Karpas-422 (cell line): ENCODE measurements around the gene HTRA1. TPM values are rescaled to one million over a fixed set of nuclear protein-coding genes. Genes with fewer than 3 reads are reported as not detected.
A peak's percentile ranks its signal among the peaks of the same experiment; 100 is the strongest.

Experiments
- DNase-seq: peaks from one replicate; pipeline ENCODE4 v3.0.0-alpha.2; 2015
- H2AFZ ChIP-seq: fragments of 200-600 bp; sonication (generic); 2 replicates; pipeline ENCODE4 v1.6.1; 2014; ENCODE audit warnings: antibody characterized with exemption, low read length, mixed read lengths
- H3K27ac ChIP-seq: fragments of 200-600 bp; sonication (generic); 2 replicates; pipeline ENCODE4 v1.5.1; 2014; ENCODE audit warnings: mild to moderate bottlenecking, low read length, moderate library complexity
- H3K27me3 ChIP-seq: fragments of 200-600 bp; sonication (generic); 2 replicates; pipeline ENCODE4 v1.6.1; 2014; ENCODE audit warnings: low read length, mixed read lengths
- H3K36me3 ChIP-seq: fragments of 200-600 bp; sonication (generic); 2 replicates; pipeline ENCODE4 v1.6.1; 2014; ENCODE audit warnings: low read length, mixed read lengths; ENCODE audit not compliant: insufficient read depth
- H3K4me1 ChIP-seq: fragments of 200-600 bp; sonication (generic); 2 replicates; pipeline ENCODE4 v1.6.1; 2014; ENCODE audit warnings: mild to moderate bottlenecking, low read length, mixed read lengths
- H3K4me2 ChIP-seq: fragments of 200-600 bp; sonication (generic); 2 replicates; pipeline ENCODE4 v1.6.1; 2014; ENCODE audit warnings: low read length, low read depth, mild to moderate bottlenecking; ENCODE audit not compliant: poor library complexity, severe bottlenecking
- H3K4me3 ChIP-seq: fragments of 200-600 bp; sonication (generic); 2 replicates; pipeline ENCODE4 v1.5.1; 2014; ENCODE audit warnings: mild to moderate bottlenecking, antibody characterized with exemption, low read length, mixed read lengths
- H3K79me2 ChIP-seq: fragments of 200-600 bp; sonication (generic); 2 replicates; pipeline ENCODE4 v1.6.1; 2014; ENCODE audit warnings: mild to moderate bottlenecking, low read length, mixed read lengths
- H3K9ac ChIP-seq: fragments of 200-600 bp; sonication (generic); 2 replicates; pipeline ENCODE4 v1.6.0; 2014; ENCODE audit warnings: low read length
- H3K9me2 ChIP-seq: fragments of 200-600 bp; sonication (generic), shearing (Covaris generic); replicated peaks from 2 replicates; pipeline ENCODE4 v1.6.0; 2014; ENCODE audit warnings: mild to moderate bottlenecking, low read length, moderate library complexity; ENCODE audit not compliant: insufficient read depth
- H3K9me3 ChIP-seq: fragments of 300-700, 200-600 bp; sonication (generic); 2 replicates; pipeline ENCODE4 v1.6.1; 2014; ENCODE audit warnings: low read length, mixed read lengths
- H4K20me1 ChIP-seq: fragments of 200-600 bp; sonication (generic); 2 replicates; pipeline ENCODE4 v1.6.1; 2014; ENCODE audit warnings: mild to moderate bottlenecking, antibody characterized with exemption, low read length, low read depth; ENCODE audit not compliant: insufficient read depth
- total RNA-seq: library from RNA; depleted of rRNA; stranded (reverse); fragments of >200 nt; shearing (Covaris generic); gene quantifications from 2 replicates; pipeline ENCODE4 v1.2.3, GENCODE V29; 2014; ENCODE audit warnings: low replicate concordance

Gene HTRA1
- total RNA-seq, 1 experiment from 2014 or later = not detected

DNA sequence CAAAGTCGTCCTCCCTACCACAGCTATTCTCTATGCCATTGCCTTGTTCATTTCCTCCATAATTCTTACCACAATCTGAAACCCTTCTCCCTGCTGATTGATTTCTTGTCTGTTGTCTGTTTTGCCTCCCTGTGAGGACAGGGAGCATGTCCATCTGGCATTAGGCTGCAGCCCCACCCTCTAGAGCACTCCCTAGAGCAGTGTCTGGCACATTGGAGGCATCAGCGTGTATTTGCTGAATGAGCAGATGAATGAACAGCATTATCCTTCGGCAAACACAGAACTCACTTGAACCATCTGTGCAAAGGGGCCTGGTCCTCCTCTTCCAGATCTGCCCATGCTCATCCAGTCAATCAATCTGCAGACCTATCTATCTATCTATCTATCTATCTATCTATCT lies 94.1 kb downstream of the HTRA1 start:
- Histone ChIP-seq H3K9me2 (no peaks in the 10 kb centered on the region), H3K4me2 (no peak overlapping the region), H3K27ac (no peak overlapping the region), H3K27me3 (no peaks in the 10 kb centered on the region), H3K9me3 (no peaks in the 10 kb centered on the region), H3K4me3 (no peak overlapping the region), H3K9ac (no peak overlapping the region), H3K36me3 (no peaks in the 10 kb centered on the region), H3K79me2 (no peaks in the 10 kb centered on the region), H3K4me1 (no peaks in the 10 kb centered on the region), H4K20me1 (no peaks in the 10 kb centered on the region), H2AFZ (no peak overlapping the region)
- DNase-seq = no peak

- Histone ChIP-seq H3K9me3 (no peaks in the 10 kb centered on the region), H3K9me2 (no peaks in the 10 kb centered on the region), H4K20me1 (no peaks in the 10 kb centered on the region), H3K79me2 (no peaks in the 10 kb centered on the region), H3K4me1 (no peaks in the 10 kb centered on the region), H3K4me3 (no peak overlapping the region), H2AFZ (no peak overlapping the region), H3K9ac (no peak overlapping the region), H3K36me3 (no peaks in the 10 kb centered on the region), H3K27me3 (no peaks in the 10 kb centered on the region), H3K4me2 (no peak overlapping the region), H3K27ac (no peak overlapping the region)
- DNase-seq = no peak
Observed at GRCh38 chr10:122557516-122557915, 96.2 kb downstream of the HTRA1 start.

DNA sequence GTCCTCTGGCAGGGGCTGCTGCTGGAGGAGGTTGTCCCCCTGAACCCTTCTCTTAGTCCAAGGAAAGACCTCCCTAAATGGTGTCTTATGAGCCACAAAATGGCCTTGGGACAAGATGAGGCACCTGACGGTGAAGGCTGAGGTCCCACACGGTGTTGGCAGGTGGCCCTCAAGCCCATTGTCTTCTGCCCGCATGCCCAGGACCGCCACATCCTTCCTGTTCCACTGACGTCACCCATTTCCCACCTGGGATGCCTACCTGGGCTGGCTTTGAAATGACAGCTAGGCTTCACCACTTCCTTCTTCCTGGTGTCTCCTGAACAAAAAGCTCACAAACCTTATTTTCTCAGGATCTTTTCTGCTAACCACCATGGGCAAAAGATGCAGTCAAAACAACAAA lies 97.1 kb downstream of the HTRA1 start:
- Histone ChIP-seq H3K27ac (no peak overlapping the region), H3K9ac (no peak overlapping the region), H2AFZ (no peak overlapping the region), H3K9me3 (no peaks in the 10 kb centered on the region), H3K4me2 (no peak overlapping the region), H3K4me3 (no peak overlapping the region), H3K79me2 (no peaks in the 10 kb centered on the region), H3K27me3 (no peaks in the 10 kb centered on the region), H3K36me3 (no peaks in the 10 kb centered on the region), H3K9me2 (no peaks in the 10 kb centered on the region), H3K4me1 (no peaks in the 10 kb centered on the region), H4K20me1 (no peaks in the 10 kb centered on the region)
- no peak for DNase-seq

GRCh38 chr10:122559228-122559627 lies 97.9 kb downstream of the HTRA1 start:
- Histone ChIP-seq H4K20me1 (no peaks in the 10 kb centered on the region), H3K9me2 (no peaks in the 10 kb centered on the region), H3K9me3 (no peaks in the 10 kb centered on the region), H3K4me1 (no peaks in the 10 kb centered on the region), H2AFZ (no peak overlapping the region), H3K4me3 (no peak overlapping the region), H3K9ac (no peak overlapping the region), H3K4me2 (no peak overlapping the region), H3K79me2 (no peaks in the 10 kb centered on the region), H3K36me3 (no peaks in the 10 kb centered on the region), H3K27ac (no peak overlapping the region), H3K27me3 (no peaks in the 10 kb centered on the region)
- no peak for DNase-seq

- H3K9me3 ChIP-seq = no peaks in the 10 kb centered on the region
- H3K4me2 ChIP-seq = no peak within 1 kb of the TSS
- H3K79me2 ChIP-seq = no peaks in the 10 kb centered on the region
- no peaks in the 10 kb centered on the region for H3K9me2 ChIP-seq
- no peaks in the 10 kb centered on the region for H4K20me1 ChIP-seq
- no peaks in the 10 kb centered on the region for H3K27me3 ChIP-seq
- DNase-seq = peak; percentile 27
- no peak within 1 kb of the TSS for H3K27ac ChIP-seq
- no peaks in the 10 kb centered on the region for H3K36me3 ChIP-seq
- no peak within 1 kb of the TSS for H3K9ac ChIP-seq
- H3K4me1 ChIP-seq = no peaks in the 10 kb centered on the region
- H3K4me3 ChIP-seq = no peak within 1 kb of the TSS
- H2AFZ ChIP-seq = no peak within 1 kb of the TSS
Observed at GRCh38 chr10:122560279-122560804, 99.0 kb downstream of the HTRA1 start, which contains the start of gene DMBT1. DMBT1 (plus strand) TSS chr10:122560754; CDS start chr10:122560771, 17 bp downstream.

DNA sequence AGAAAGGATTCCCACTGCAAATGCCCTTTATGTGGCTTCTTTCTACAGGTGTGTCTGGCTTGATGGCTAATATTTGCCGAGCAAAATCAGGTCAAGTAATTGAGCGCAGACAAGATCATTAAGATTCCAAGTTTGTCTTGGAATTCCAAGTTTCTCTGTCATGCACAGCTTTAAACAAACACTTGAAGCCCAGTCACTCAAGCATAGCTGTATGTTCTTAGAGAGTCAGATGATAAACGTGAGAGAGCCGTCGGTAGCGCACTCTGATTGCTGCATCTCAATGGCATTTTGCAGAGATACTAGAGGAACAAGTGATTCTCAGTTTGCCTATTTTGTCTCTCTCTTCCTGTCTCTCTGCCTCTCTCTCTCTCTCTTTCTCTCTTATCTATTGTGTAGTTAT lies 99.9 kb downstream of the HTRA1 start:
- Histone ChIP-seq H3K9ac (no peak overlapping the region), H3K4me1 (no peaks in the 10 kb centered on the region), H3K4me2 (no peak overlapping the region), H2AFZ (no peak overlapping the region), H3K9me3 (no peaks in the 10 kb centered on the region), H3K79me2 (no peaks in the 10 kb centered on the region), H4K20me1 (no peaks in the 10 kb centered on the region), H3K27ac (no peak overlapping the region), H3K4me3 (no peak overlapping the region), H3K9me2 (no peaks in the 10 kb centered on the region), H3K36me3 (no peaks in the 10 kb centered on the region), H3K27me3 (no peaks in the 10 kb centered on the region)
- DNase-seq = peak; percentile 12

DNA sequence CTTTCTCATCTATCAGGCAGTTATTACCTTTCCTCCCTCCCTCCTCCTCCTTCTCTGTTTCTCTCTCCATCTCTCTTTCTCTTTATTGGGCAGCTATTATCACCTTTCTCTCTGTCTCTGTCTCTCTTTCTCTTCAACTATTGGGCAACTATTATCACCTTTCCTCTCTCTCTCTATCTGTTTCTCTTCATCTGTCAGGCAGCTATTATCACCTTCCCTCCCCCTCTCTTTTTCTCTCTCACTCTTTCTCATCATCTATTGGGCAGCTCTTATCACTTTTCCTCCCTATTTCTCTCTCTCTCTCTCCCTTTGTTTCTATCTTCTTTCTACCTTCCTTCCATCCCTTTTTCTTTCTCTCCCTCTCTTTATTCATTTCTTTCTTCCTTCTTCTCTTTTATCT lies 100.4 kb downstream of the HTRA1 start:
- Histone ChIP-seq H3K9ac (no peak overlapping the region), H3K4me1 (no peaks in the 10 kb centered on the region), H3K4me3 (no peak overlapping the region), H3K9me3 (no peaks in the 10 kb centered on the region), H3K27ac (no peak overlapping the region), H3K79me2 (no peaks in the 10 kb centered on the region), H3K27me3 (no peaks in the 10 kb centered on the region), H3K9me2 (no peaks in the 10 kb centered on the region), H3K36me3 (no peaks in the 10 kb centered on the region), H2AFZ (no peak overlapping the region), H4K20me1 (no peaks in the 10 kb centered on the region), H3K4me2 (no peak overlapping the region)
- DNase-seq = no peak
